Activated naive CD8-positive, alpha-beta T cell (primary cell): ENCODE results near the gene ARHGAP25.

ENCODE experiments used
- H3K27ac Mint-ChIP-seq: one replicate; pipeline ENCODE4 v1.8.0; 2021; ENCODE audit warnings: mixed read lengths
- H3K27me3 Mint-ChIP-seq: one replicate; pipeline ENCODE4 v1.8.0; 2021; ENCODE audit warnings: mixed read lengths
- H3K36me3 Mint-ChIP-seq: one replicate; pipeline ENCODE4 v1.8.0; 2021; ENCODE audit warnings: mixed read lengths
- H3K4me1 Mint-ChIP-seq: one replicate; pipeline ENCODE4 v1.8.0; 2021; ENCODE audit warnings: low read depth, mixed read lengths
- H3K4me3 Mint-ChIP-seq: one replicate; pipeline ENCODE4 v1.8.0; 2021; ENCODE audit warnings: mild to moderate bottlenecking, mixed read lengths
- H3K9me3 Mint-ChIP-seq: one replicate; pipeline ENCODE4 v1.8.0; 2021; ENCODE audit warnings: low read depth, mixed read lengths

The ARHGAP25 gene

DNA sequence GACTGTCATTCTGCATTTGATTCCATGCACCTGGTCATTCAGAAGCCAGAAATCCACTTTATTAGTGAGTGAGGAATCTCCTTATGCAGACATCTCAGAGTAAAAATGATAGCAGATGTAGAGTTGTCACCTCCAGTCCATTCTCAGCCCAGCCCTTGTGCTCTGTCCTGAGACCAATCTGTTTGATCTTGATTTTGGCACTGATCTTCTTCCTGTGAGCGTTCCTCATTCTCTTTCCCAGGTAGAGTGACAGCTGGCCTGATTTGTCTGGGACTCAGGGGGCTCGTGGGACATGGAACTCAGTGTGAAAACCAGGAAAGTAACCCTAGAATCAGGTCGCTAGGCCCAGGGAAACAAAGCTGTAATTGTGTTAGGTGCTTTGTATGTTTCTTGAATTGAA lies 8.9 kb downstream of the ARHGAP25 start:
- peak overlapping the region; percentile 85 for H3K27ac Mint-ChIP-seq
- H3K4me1 Mint-ChIP-seq = peaks cover 92% of the 10 kb centered on the region
- peaks cover 35% of the 10 kb centered on the region for H3K36me3 Mint-ChIP-seq
- no peaks in the 10 kb centered on the region for H3K9me3 Mint-ChIP-seq
- peak overlapping the region; percentile 54 for H3K4me3 Mint-ChIP-seq
- no peaks in the 10 kb centered on the region for H3K27me3 Mint-ChIP-seq

DNA sequence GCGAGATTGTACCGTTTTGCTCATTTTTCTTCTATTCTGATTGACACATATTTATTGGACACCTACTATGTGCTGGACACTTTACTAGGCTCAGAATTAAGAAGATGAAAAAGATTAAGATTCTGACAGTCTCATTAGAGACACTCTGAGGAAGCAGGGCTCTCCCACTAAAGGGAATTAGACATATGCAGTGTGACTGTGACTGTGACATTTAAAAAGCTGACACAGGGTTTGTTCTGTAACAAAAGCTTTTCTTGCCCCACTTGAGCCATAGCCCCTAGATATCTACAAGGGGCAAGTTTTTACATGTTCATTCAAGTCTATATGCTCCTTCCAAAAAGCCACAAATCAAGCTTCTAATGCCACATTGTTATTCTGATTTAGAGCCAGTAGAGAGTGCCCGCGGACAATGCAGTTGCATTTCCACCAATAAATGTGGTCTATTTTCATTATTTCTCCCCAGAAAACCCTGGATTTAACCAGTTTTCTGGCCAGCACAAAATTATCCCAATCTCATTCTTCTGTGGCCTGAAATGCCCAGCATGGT lies 9.8 kb downstream of the ARHGAP25 start:
- peaks cover 31% of the 10 kb centered on the region for H3K36me3 Mint-ChIP-seq
- H3K9me3 Mint-ChIP-seq = no peaks in the 10 kb centered on the region
- peak overlapping the region; percentile 71 for H3K4me3 Mint-ChIP-seq
- no peaks in the 10 kb centered on the region for H3K27me3 Mint-ChIP-seq
- H3K4me1 Mint-ChIP-seq = peaks cover 94% of the 10 kb centered on the region
- peak overlapping the region; percentile 85 for H3K27ac Mint-ChIP-seq

DNA sequence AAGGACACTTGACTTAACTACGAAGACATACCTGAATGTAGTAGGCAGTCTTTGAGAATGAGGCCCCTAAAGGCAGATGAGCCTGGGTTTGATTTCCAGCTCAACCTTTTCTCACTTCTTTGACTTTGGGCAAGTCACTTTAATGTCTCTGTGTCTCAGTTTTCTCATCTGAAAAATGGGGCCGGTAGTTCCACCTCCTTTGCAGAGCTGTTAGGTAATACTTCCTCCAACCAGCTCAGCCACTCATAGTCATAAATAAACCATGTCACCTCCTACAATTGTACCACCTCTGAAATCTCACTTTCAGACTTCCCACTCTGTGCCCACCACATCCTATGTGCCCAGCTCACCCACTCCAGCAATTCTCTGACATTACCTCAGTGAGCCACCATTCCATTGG lies 10.4 kb downstream of the ARHGAP25 start:
- Mint-ChIP-seq H3K27me3 (no peaks in the 10 kb centered on the region), H3K36me3 (peaks cover 30% of the 10 kb centered on the region), H3K4me1 (peaks cover 90% of the 10 kb centered on the region), H3K9me3 (no peaks in the 10 kb centered on the region), H3K4me3 (peak overlapping the region; percentile 71), H3K27ac (peak overlapping the region; percentile 85)

- H3K4me3 Mint-ChIP-seq = no peak overlapping the region
- H3K27me3 Mint-ChIP-seq = no peaks in the 10 kb centered on the region
- peaks cover 83% of the 10 kb centered on the region for H3K4me1 Mint-ChIP-seq
- H3K9me3 Mint-ChIP-seq = no peaks in the 10 kb centered on the region
- H3K27ac Mint-ChIP-seq = peak overlapping the region; percentile 90
- peaks cover 24% of the 10 kb centered on the region for H3K36me3 Mint-ChIP-seq
Measured at GRCh38 chr2:68746408-68746807, 11.8 kb downstream of the ARHGAP25 start.

DNA sequence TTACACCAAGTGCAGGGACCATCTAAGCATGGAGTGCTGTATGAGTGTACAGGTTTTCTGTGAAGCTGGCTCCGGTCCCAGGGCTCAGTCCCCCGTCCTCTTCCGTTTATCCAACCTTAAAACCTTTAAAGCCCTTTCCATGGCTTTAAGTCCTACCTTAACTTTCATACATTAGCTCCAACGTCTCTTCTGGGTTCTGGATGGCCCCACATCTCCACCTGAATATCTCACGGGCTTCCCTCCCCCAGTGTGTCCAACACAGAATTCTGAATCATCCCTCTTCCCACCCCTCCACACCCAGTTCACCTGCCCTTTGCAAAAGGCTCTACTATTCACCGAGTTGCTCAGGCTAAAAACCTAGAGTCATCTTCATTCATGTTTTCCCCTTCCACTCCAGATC lies 12.8 kb downstream of the ARHGAP25 start:
- Mint-ChIP-seq H3K9me3 (no peaks in the 10 kb centered on the region), H3K27ac (peak overlapping the region; percentile 90), H3K4me3 (peak overlapping the region; percentile 52), H3K36me3 (peaks cover 22% of the 10 kb centered on the region), H3K27me3 (no peaks in the 10 kb centered on the region), H3K4me1 (peaks cover 85% of the 10 kb centered on the region)

GRCh38 chr2:68747900-68748299 lies 13.3 kb downstream of the ARHGAP25 start:
- Mint-ChIP-seq H3K4me3 (peak overlapping the region; percentile 52), H3K9me3 (no peaks in the 10 kb centered on the region), H3K27ac (peak overlapping the region; percentile 90), H3K27me3 (no peaks in the 10 kb centered on the region), H3K36me3 (peaks cover 22% of the 10 kb centered on the region), H3K4me1 (peaks cover 85% of the 10 kb centered on the region)

DNA sequence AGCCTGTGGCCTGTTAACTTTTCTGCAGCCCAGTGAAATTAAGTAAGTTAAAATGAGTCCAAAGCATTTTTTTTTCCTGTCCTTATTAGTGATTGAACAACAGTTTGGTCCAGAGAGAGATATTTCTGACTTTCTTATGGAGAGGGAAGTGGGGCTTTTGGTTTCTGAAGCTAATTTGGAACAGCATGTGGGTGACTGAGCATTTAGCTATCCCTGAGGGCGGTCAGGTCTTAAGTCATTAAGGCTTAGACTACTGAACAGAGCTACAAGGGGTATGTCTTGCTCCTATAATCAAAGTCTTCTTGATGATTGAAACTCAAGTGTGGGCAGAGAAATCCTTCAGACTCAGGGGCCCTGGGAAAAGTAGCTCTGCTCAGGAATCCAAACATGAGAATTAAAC lies 14.0 kb downstream of the ARHGAP25 start:
- Mint-ChIP-seq H3K27me3 (no peaks in the 10 kb centered on the region), H3K4me1 (peaks cover 85% of the 10 kb centered on the region), H3K27ac (peak overlapping the region; percentile 90), H3K9me3 (no peaks in the 10 kb centered on the region), H3K36me3 (peaks cover 24% of the 10 kb centered on the region), H3K4me3 (no peak overlapping the region)

DNA sequence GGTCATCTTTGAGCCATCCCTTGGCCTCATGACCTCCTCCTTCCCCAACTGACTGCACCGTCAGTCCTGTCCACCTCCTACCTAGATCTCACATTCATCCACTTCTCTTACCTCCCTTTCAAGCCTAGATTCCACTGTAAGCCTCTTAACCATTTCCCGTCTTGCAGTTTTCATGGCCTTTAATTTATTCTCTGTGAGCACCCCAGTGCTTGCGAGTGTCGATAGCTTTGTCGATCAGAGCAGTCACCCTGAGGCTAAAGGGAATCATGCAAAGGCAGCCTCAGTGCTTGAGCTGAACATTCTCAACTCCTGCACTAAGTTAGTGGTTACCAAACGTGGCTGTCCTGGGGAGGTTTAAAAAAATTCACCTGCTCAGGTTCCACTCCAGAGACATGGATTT lies 14.7 kb downstream of the ARHGAP25 start:
- H3K4me1 Mint-ChIP-seq = peaks cover 83% of the 10 kb centered on the region
- H3K27me3 Mint-ChIP-seq = no peaks in the 10 kb centered on the region
- H3K9me3 Mint-ChIP-seq = no peaks in the 10 kb centered on the region
- H3K4me3 Mint-ChIP-seq = no peak overlapping the region
- peak overlapping the region; percentile 90 for H3K27ac Mint-ChIP-seq
- peaks cover 26% of the 10 kb centered on the region for H3K36me3 Mint-ChIP-seq

DNA sequence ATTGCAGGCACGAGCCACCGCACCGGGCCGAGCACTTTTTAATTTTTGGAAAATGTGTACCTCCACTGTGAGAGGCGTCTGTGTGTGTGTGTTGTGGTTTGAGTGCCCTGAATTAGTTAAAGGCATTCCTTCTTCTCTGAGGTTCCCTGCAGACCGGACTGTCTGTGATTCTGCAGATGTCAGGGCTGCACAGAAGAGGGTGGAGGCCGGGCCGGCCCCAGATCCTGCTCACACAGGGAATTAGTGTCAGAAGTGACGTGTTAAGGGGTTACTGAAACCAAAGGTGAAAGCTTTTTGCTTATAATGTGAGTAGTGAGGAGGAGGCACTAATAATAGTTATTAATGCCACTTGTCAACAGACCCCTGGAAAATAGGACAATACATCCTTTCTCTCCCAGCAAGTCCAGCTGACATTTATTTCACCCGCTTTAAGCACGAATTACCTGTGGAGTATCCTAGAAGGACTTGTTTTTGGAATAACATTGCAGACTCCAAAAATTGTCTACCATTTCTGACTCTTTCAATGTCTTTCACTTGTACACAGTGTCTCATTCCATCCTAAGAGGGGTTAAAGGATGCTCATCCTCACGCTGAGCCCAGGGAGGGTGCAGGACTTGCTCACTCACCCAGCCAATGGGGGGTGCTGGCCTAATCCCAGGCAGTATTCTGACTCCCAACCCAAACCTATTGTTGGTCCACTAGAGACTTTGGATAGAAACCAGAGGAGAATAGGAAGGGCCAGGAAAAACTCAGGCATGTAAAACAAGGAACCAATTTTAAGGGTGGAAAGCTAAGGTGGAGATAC lies 16.2 kb downstream of the ARHGAP25 start:
- Mint-ChIP-seq H3K4me1 (peaks cover 82% of the 10 kb centered on the region), H3K36me3 (peaks cover 21% of the 10 kb centered on the region), H3K9me3 (no peaks in the 10 kb centered on the region), H3K27me3 (no peaks in the 10 kb centered on the region), H3K4me3 (no peak overlapping the region), H3K27ac (peak overlapping the region; percentile 92)

DNA sequence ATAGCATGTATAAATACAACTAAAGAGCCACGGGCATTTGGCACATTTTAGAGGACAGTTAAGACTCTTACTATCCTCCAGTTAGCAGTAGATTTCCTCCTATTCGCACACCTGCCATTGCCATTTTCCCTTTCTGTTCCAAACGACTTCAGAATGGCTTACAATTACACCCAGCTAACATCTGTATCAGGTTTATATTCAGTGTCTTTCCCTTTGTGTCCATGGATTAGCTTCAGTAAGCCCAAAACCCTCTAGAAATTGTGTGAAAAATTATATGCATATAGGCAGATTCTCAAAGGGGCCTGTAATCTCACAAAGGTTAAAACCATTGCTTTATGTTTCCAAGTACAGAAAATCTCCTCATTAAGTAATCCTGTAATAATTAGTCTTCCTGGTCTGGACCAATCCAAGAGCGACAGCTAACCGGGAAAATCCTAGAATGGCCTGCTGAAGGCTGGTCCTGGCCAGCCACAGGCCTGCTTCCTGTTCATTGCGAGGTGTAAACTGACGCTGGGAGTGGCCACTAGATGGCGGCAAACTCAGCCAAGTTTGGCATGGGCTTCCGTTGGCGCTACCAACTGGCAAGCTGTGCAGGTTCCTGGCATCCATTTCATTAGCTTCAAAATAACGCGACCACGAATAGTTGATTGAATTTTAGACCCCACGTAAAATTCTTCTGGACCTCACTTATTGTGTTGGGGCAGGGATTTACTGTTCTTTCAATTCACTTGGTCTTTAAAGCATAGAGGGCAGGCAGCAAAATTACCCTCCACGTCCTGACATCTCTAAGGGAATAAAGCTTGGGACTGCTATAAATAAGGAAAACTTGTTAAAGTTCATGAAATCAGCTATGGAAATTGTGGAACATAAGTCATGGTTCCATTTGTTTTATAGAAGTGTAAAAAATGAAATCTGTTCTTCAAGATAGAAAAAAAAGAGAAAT lies 17.1 kb downstream of the ARHGAP25 start:
- no peaks in the 10 kb centered on the region for H3K27me3 Mint-ChIP-seq
- H3K36me3 Mint-ChIP-seq = peaks cover 26% of the 10 kb centered on the region
- H3K4me1 Mint-ChIP-seq = peaks cover 84% of the 10 kb centered on the region
- peak overlapping the region; percentile 8 for H3K4me3 Mint-ChIP-seq
- peaks cover 5% of the 10 kb centered on the region for H3K9me3 Mint-ChIP-seq
- peak overlapping the region; percentile 92 for H3K27ac Mint-ChIP-seq

DNA sequence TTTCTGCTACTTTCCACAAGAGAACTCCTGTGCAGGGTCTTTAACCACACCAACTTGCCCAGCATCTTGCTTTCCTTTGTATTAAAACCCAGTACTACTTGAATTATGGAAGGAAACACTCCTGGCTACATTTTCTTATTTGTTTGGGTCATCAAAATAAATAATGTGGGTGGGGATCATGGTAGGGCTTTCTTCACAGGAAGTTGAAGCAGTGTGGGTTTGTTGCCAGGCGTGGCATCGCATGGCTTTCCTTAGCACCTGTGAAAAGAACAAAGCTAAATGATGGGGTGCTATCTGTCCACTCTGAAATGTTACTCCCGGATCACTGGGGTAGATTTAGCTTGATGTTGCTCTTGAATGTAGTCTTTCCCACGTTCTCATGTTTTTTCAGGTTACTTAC lies 18.7 kb downstream of the ARHGAP25 start:
- Mint-ChIP-seq H3K36me3 (peaks cover 31% of the 10 kb centered on the region), H3K27ac (peak overlapping the region; percentile 92), H3K4me3 (peak overlapping the region; percentile 74), H3K9me3 (peaks cover 9% of the 10 kb centered on the region), H3K27me3 (no peaks in the 10 kb centered on the region), H3K4me1 (peaks cover 83% of the 10 kb centered on the region)

DNA sequence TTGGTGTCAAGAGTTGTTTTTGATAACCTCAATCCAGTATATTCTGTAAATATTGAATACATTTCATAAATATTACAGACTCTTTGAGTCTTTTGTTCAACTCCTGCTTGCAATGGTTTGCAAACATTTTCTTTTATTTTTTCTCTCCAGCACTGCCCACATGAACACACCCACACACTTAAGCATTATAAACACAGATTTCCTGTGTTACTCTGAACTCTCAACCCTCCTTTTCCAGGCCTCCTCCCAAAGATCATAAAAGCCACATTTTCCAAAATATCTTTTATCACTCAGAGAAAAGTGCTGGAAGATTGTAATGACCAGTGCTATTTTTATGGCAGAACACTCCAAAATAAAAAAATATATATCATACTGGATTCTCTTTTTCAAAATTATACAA lies 20.5 kb downstream of the ARHGAP25 start:
- H3K27me3 Mint-ChIP-seq = no peaks in the 10 kb centered on the region
- H3K4me1 Mint-ChIP-seq = peaks cover 89% of the 10 kb centered on the region
- H3K36me3 Mint-ChIP-seq = peaks cover 38% of the 10 kb centered on the region
- H3K9me3 Mint-ChIP-seq = peaks cover 9% of the 10 kb centered on the region
- H3K27ac Mint-ChIP-seq = peak overlapping the region; percentile 92
- H3K4me3 Mint-ChIP-seq = peak overlapping the region; percentile 49

- Mint-ChIP-seq H3K36me3 (peaks cover 39% of the 10 kb centered on the region), H3K27ac (peak overlapping the region; percentile 68), H3K4me1 (peaks cover 94% of the 10 kb centered on the region), H3K27me3 (no peaks in the 10 kb centered on the region), H3K9me3 (peaks cover 9% of the 10 kb centered on the region), H3K4me3 (peak overlapping the region; percentile 2)
Measured at GRCh38 chr2:68756178-68756577, 21.6 kb downstream of the ARHGAP25 start.

GRCh38 chr2:68757081-68757480 lies 22.5 kb downstream of the ARHGAP25 start:
- Mint-ChIP-seq H3K4me3 (peak overlapping the region; percentile 2), H3K27ac (peak overlapping the region; percentile 73)

GRCh38 chr2:68762100-68762499 lies 27.5 kb downstream of the ARHGAP25 start:
- Mint-ChIP-seq H3K27ac (peak overlapping the region; percentile 91), H3K27me3 (no peaks in the 10 kb centered on the region), H3K4me1 (peaks cover 97% of the 10 kb centered on the region), H3K9me3 (peaks cover under 1% of the 10 kb centered on the region), H3K36me3 (peaks cover 18% of the 10 kb centered on the region), H3K4me3 (peak overlapping the region; percentile 65)

More at GRCh38 chr2:68757081-68757480, 22.5 kb downstream of the ARHGAP25 start:
- H3K4me1 Mint-ChIP-seq = peaks cover 95% of the 10 kb centered on the region
- peaks cover 39% of the 10 kb centered on the region for H3K36me3 Mint-ChIP-seq
- H3K27me3 Mint-ChIP-seq = no peaks in the 10 kb centered on the region
- H3K9me3 Mint-ChIP-seq = peaks cover 9% of the 10 kb centered on the region
